Ishikawa (cell line): ENCODE results near the gene FUBP3.

ENCODE experiments used
- CEBPB ChIP-seq: IDR thresholded peaks from 2 replicates; pipeline ENCODE4 v1.6.1; 2012
- EP300 ChIP-seq: IDR thresholded peaks from 2 replicates; pipeline ENCODE4 v1.6.1; 2012; ENCODE audit warnings: borderline replicate concordance
- NFIC ChIP-seq: IDR thresholded peaks from 2 replicates; pipeline ENCODE4 v1.6.1; 2012
- TEAD4 ChIP-seq: IDR thresholded peaks from 2 replicates; pipeline ENCODE4 v1.6.1; 2012
- YY1 ChIP-seq: IDR thresholded peaks from 2 replicates; pipeline ENCODE4 v1.6.1; 2012; ENCODE audit warnings: low read depth
- TF ChIP-seq, protein P1 (sequence below): IDR thresholded peaks from 2 replicates; pipeline ENCODE4 v1.6.1; 2012

DNA sequence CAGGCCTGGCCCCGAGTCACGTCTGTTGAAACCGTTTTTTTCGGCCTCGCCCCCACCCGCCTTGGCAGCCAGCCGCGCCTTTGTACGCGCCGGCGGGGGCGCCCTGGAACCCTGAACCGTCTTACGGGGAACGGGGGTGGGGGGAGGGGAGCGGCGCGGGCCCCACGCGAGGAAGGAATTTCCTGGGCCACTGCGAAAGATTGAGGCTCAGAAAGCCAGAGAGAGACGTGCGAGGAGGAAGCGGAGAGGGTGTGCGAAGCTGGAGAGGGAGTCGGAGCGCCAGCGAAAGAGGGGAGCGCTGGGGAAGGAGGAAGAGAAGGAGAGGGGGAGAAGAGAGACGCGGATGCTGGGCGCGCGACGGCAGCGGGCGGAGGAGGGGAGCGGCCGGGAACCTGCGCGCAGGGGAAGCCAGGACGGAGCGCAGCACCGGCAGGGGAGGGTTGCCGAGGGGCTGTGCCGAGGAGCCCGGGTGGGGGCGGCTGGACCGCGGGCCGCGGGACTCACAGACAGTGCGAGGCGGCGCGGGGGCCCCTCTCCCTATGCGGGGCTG, 80.4 kb downstream of the FUBP3 start:
- TF ChIP-seq TEAD4: no peak
- no peak for TF ChIP-seq YY1
- no peak for TF ChIP-seq EP300
- no peak for TF ChIP-seq CEBPB
- TF ChIP-seq, protein P1, sequence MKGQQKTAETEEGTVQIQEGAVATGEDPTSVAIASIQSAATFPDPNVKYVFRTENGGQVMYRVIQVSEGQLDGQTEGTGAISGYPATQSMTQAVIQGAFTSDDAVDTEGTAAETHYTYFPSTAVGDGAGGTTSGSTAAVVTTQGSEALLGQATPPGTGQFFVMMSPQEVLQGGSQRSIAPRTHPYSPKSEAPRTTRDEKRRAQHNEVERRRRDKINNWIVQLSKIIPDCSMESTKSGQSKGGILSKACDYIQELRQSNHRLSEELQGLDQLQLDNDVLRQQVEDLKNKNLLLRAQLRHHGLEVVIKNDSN: no peak
- no peak for TF ChIP-seq NFIC
